OCI-LY1 (cell line): Measurements from ENCODE around the gene LCN12.

Experiments
- H2AFZ ChIP-seq: fragments of 200-600 bp; sonication (generic), shearing (Covaris generic); 2 replicates; pipeline ENCODE4 v1.6.0; 2014; ENCODE audit warnings: antibody characterized with exemption, mild to moderate bottlenecking, low read length
- H3F3A ChIP-seq: fragments of 200-600 bp; sonication (generic), shearing (Covaris generic); 2 replicates; pipeline ENCODE4 v1.6.0; 2014; ENCODE audit warnings: mild to moderate bottlenecking, antibody characterized with exemption, low read length, moderate library complexity; ENCODE audit not compliant: insufficient read depth
- H3K27ac ChIP-seq: fragments of 200-600 bp; sonication (generic); 2 replicates; pipeline ENCODE4 v1.5.1; 2014; ENCODE audit warnings: low read length, mixed run types, mild to moderate bottlenecking, low read depth; ENCODE audit not compliant: poor library complexity, severe bottlenecking
- H3K27me3 ChIP-seq: fragments of 200-600 bp; sonication (generic); 2 replicates; pipeline ENCODE4 v1.6.0; 2014; ENCODE audit warnings: antibody characterized with exemption, mild to moderate bottlenecking, low read length, moderate library complexity; ENCODE audit not compliant: insufficient read depth
- H3K36me3 ChIP-seq: fragments of 200-600 bp; sonication (generic); 2 replicates; pipeline ENCODE4 v1.6.1; 2014; ENCODE audit warnings: mild to moderate bottlenecking, antibody characterized with exemption, low read length, moderate library complexity, mixed read lengths; ENCODE audit not compliant: insufficient read depth
- H3K4me1 ChIP-seq: fragments of 200-600 bp; sonication (generic); 2 replicates; pipeline ENCODE4 v1.5.1; 2014; ENCODE audit warnings: mild to moderate bottlenecking, low read length, moderate library complexity; ENCODE audit not compliant: insufficient read depth, severe bottlenecking
- H3K4me2 ChIP-seq: fragments of 200-600 bp; sonication (generic), shearing (Covaris generic); 2 replicates; pipeline ENCODE4 v1.6.1; 2014; ENCODE audit warnings: low read length
- H3K4me3 ChIP-seq: fragments of 200-600 bp; sonication (generic); 2 replicates; pipeline ENCODE4 v1.5.1; 2014; ENCODE audit warnings: low read length, low read depth, mild to moderate bottlenecking, mixed read lengths; ENCODE audit not compliant: poor library complexity, severe bottlenecking
- H3K79me2 ChIP-seq: fragments of 200-600 bp; shearing (Covaris generic); 2 replicates; pipeline ENCODE4 v1.6.1; 2016; ENCODE audit warnings: mixed run types, low read length, mixed read lengths; ENCODE audit not compliant: insufficient read depth
- H3K9ac ChIP-seq: fragments of 200-600 bp; sonication (generic), shearing (Covaris generic); 2 replicates; pipeline ENCODE4 v1.6.1; 2014; ENCODE audit warnings: mild to moderate bottlenecking, low read length, mixed read lengths
- H3K9me2 ChIP-seq: fragments of 200-600 bp; sonication (generic), shearing (Covaris generic); 2 replicates; pipeline ENCODE4 v1.6.1; 2014; ENCODE audit warnings: low read depth, mild to moderate bottlenecking, low read length, mixed read lengths
- H3K9me3 ChIP-seq: fragments of 200-600 bp; shearing (Covaris generic); 2 replicates; pipeline ENCODE4 v1.6.1; 2014; ENCODE audit warnings: low read length, mixed read lengths
- H4K20me1 ChIP-seq: fragments of 200-600 bp; sonication (generic), shearing (Covaris generic); 2 replicates; pipeline ENCODE4 v1.6.0; 2016; ENCODE audit warnings: mild to moderate bottlenecking, low read length; ENCODE audit not compliant: insufficient read depth
- CTCF ChIP-seq: fragments of 200-600 bp; sonication (generic), shearing (Covaris generic); IDR thresholded peaks from 2 replicates; pipeline ENCODE4 v1.5.1; 2017; ENCODE audit warnings: mild to moderate bottlenecking, antibody characterized with exemption, low read length, moderate library complexity, mixed read lengths
- EZH2 ChIP-seq: fragments of 200-600 bp; sonication (generic), shearing (Covaris generic); IDR thresholded peaks from 2 replicates; pipeline ENCODE4 v1.8.0; 2017; ENCODE audit warnings: borderline replicate concordance, mixed run types, mild to moderate bottlenecking, antibody characterized with exemption, low read length, moderate library complexity, mixed read lengths

Gene LCN12

GRCh38 chr9:136963751-136964150 is 11.7 kb downstream of the LCN12 start:
- Histone ChIP-seq H3K9ac (no peak overlapping the region), H3K4me2 (no peak overlapping the region), H3K27ac (no peak overlapping the region)

GRCh38 chr9:136964171-136964689 is 12.2 kb downstream of the LCN12 start:
- Histone ChIP-seq H3K27me3 (peaks cover 19% of the 10 kb centered on the region; the same call in 1 of the 2 replicates), H3K27ac (no peak overlapping the region), H3K36me3 (no peaks in the 10 kb centered on the region), H3K9ac (no peak overlapping the region), H3K4me2 (no peak overlapping the region), H4K20me1 (no peaks in the 10 kb centered on the region), H3F3A (no peaks in the 10 kb centered on the region), H3K9me3 (no peaks in the 10 kb centered on the region), H2AFZ (no peak overlapping the region), H3K79me2 (no peaks in the 10 kb centered on the region), H3K9me2 (no peaks in the 10 kb centered on the region), H3K4me1 (peaks cover 5% of the 10 kb centered on the region), H3K4me3 (no peak overlapping the region)
- TF ChIP-seq EZH2 (no peak), CTCF (no peak)

More at GRCh38 chr9:136963751-136964150, 11.7 kb downstream of the LCN12 start:
- Histone ChIP-seq H3K36me3 (no peaks in the 10 kb centered on the region), H3K4me3 (no peak overlapping the region), H4K20me1 (no peaks in the 10 kb centered on the region), H3K27me3 (peaks cover 19% of the 10 kb centered on the region; the same call in 1 of the 2 replicates), H3F3A (no peaks in the 10 kb centered on the region), H3K4me1 (peaks cover 5% of the 10 kb centered on the region), H3K9me2 (no peaks in the 10 kb centered on the region), H3K9me3 (no peaks in the 10 kb centered on the region), H3K79me2 (no peaks in the 10 kb centered on the region), H2AFZ (no peak overlapping the region)
- TF ChIP-seq EZH2: no peak
- no peak for TF ChIP-seq CTCF

- Histone ChIP-seq H3K27me3 (peaks cover 14% of the 10 kb centered on the region; the same call in 1 of the 2 replicates), H3K4me1 (peaks cover 5% of the 10 kb centered on the region), H3K79me2 (no peaks in the 10 kb centered on the region), H3K4me2 (no peak overlapping the region), H3K9me2 (no peaks in the 10 kb centered on the region), H3K9me3 (no peaks in the 10 kb centered on the region), H3F3A (no peaks in the 10 kb centered on the region), H3K27ac (no peak overlapping the region), H3K9ac (no peak overlapping the region), H3K4me3 (no peak overlapping the region), H4K20me1 (no peaks in the 10 kb centered on the region), H3K36me3 (no peaks in the 10 kb centered on the region), H2AFZ (no peak overlapping the region)
- TF ChIP-seq CTCF (no peak), EZH2 (no peak)
Observed at GRCh38 chr9:136964833-136965422, 12.9 kb downstream of the LCN12 start.
